Measurements from ENCODE around the gene PALLD.
"Not testable (repeated sequence)": the region's sequence is repeated elsewhere in the genome, so short reads cannot be mapped to it uniquely, and the experiment has no call there.

Gene PALLD

DNA sequence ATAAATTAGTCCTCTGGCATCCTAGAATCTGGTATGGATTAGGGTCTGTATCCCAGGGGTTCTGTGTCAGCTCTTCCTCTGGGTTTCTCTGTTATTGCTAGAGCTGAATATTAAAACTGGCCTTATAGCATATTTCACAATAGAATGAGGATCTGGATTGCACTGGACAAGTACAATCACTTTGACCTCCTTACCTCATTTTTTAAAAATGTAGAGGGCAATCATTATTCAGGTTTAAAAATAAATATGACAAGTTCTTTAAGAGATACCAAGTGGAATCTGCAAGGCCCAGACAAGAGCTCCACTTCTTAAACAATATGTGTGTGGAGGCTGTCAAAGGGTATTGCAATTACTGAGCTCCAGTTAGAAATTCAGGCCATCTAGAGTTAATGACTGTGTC is 1.4 kb downstream of the PALLD start:
- no peak for DNase-seq

- no peak for DNase-seq
These were observed 2.4 kb downstream of the PALLD start for GRCh38 chr4:168499241-168499640.

DNA sequence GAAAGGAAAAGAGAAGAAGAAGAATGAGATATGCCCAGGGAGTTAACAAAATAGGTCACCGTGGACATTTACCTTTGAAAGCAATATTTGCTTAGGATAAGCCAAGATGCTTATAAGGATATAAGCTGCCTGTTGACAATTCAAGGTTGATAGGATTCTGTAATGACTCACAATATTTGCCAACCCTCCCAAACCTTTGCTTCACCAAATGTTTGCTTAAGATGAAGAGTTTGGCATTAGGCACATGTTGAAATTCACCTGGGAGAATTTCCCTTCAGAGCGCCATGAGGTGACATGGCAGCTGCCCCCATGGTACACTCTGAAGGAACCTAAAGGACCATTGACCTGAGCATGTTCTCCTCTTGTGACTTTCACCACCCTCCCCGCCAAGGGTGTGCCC is 4.6 kb downstream of the PALLD start:
- no peak for DNase-seq

GRCh38 chr4:168502861-168503260 is 6.0 kb downstream of the PALLD start:
- no peak for DNase-seq

DNA sequence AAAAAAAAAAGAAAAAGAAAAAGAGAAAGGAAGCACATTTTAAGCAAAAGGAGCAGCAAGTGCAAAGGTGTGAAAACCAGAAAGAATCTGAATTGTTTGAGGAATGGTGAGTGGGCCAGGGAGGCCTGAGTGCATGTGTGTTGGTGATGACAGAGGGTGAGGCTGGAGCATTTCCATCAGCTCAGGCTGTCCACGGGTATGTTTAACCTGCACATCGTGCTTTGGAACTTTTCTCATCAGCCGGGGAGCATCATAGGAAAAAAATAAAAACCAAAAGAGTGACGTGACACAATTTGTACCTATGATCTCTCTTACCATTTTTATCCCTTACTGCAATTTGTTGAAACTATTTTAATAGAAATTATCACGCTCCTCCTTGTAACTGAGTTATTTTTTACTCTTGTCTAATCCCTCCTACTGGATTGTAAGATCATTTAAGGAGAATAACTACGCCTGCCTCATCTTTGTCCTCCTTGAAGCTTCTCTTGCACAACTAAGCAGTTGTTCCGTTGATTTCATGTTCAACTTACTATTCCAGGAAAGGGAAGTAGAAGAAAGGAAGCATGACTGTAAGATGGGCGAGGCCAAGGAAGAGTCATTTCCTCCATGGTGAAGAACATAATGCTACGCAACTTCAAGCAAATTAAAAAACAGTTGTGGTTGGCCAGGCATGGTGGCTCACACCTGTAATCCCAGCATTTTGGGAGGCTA is 7.0 kb downstream of the PALLD start:
- DNase-seq = no peak

GRCh38 chr4:168504526-168504925 is 7.7 kb downstream of the PALLD start:
- DNase-seq = no peak

- no peak for DNase-seq
These were observed 9.2 kb downstream of the PALLD start for GRCh38 chr4:168506014-168506413.

- DNase-seq = no peak
These were observed 10.4 kb downstream of the PALLD start for GRCh38 chr4:168507178-168507815.

- no peak for DNase-seq
These were observed 11.8 kb downstream of the PALLD start for GRCh38 chr4:168508683-168509082.

GRCh38 chr4:168509786-168510185 is 12.9 kb downstream of the PALLD start:
- DNase-seq = peak; percentile 50

DNA sequence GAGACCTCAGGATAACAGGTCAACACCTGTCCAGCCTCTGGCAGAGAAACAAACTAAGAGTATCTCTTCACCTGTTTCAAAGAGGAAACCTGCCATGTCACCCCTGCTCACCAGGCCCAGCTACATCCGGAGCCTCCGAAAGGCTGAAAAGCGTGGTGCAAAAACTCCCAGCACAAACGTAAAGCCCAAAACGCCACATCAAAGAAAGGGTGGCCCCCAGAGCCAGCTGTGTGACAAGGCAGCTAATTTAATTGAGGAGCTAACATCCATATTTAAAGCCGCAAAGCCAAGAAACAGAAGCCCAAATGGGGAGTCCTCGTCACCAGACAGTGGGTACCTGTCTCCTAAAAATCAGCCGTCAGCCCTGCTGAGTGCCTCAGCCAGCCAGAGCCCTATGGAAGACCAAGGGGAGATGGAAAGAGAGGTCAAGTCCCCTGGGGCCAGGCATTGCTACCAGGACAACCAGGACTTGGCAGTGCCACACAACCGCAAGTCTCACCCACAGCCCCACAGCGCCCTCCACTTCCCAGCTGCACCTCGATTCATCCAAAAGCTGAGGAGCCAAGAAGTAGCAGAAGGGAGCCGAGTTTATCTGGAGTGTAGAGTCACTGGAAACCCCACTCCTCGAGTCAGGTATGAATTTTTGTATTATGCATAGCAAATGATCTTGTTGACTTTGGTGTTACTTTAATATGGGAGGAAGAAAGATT is 15.1 kb downstream of the PALLD start:
- peak; percentile 70 for DNase-seq

DNA sequence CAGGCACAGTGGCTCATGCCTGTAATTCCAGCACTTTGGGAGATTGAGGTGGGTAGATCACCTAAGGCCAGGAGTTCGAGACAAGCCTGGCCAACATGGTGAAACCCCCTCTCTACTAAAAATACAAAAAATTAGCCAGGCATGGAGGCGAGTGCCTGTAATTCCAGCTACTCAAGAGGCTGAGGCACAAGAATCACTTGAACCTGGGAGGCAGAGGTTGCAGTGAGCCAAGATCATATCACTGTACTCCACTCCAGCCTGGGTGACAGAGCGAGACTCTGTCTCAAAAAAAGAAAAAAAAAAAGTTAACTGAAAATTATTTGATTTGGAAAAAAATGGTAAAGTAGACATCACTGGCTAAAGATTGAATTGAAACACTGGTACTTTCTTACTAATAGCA is 17.0 kb downstream of the PALLD start:
- not testable (repeated sequence) for DNase-seq

GRCh38 chr4:168514249-168514852 is 17.5 kb downstream of the PALLD start:
- DNase-seq = no peak

DNA sequence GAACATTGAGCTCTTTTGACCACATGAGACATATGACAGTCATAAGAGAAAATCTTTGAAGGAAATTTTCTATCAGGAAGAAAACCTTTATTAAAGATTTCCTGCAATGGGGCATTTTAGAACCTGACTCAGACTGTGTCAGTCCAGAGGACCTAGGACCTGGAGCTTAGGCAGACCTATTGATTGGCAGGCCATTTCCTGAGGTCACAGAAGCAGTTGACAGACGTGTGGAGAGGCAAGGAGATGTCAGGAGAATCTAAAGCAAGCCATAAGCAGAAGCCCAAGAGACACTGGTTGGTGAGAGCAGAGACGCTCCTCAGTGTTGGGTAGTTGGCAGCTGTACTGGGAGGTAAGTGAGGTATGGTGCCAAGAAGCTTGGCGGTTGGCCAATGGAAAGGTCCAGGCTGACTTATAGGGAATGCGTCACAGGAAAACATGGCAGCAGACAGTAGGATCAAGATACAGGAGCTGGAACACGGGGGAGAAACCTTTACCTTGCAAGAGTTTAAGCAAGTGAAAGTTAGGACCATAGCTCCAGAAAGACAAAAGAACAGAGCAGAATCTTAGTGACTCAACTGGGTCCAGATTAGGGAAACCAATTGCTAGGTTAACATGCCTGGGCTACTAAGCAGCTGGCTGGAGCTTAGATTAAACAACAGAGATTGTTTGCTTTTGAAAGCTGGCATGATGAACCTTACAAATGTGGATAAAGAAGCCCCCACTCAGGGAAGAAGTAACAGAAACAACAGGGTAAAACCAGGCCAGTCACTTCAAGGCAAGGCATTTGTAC is 18.6 kb downstream of the PALLD start:
- DNase-seq = no peak

GRCh38 chr4:168516841-168517240 is 20.0 kb downstream of the PALLD start:
- DNase-seq = no peak

- no peak for DNase-seq
These were observed 22.7 kb downstream of the PALLD start for GRCh38 chr4:168519576-168519975.

GRCh38 chr4:168521721-168522120 is 24.9 kb downstream of the PALLD start:
- DNase-seq = no peak

GRCh38 chr4:168522356-168522755 is 25.5 kb downstream of the PALLD start:
- no peak for DNase-seq

DNA sequence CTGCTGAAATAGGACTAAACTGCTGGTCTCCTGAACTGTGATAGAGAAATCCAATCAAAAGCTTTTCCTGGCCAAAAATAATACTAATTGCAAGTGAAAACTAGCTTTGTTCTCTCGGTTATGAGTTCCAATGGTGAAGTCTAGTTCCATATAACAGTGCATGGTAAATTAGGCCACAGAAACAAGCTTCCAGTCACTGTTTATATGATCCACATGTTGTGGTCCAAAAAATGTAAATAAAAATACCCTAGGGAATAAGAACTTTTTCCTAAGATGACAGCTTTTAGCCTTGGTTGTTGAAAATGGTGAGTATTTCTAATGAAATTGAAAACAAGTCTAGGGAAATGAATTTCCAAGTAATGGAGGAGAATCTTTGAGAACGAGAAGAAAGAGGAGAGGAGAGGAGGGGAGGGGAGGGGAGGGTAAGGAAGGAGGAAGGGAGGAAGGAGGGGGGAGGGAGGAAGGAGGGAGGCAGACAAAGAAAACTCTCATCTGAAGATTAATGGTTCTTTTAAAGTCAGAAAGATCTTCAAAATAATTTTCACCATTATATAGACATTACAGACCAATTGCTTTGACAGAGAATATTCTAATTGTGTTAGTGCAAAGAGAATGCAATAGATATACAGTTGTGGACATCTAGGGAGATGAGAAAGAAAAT is 26.1 kb downstream of the PALLD start:
- no peak for DNase-seq

- DNase-seq = no peak
These were observed 27.2 kb downstream of the PALLD start for GRCh38 chr4:168524006-168524405.

GRCh38 chr4:168524897-168525296 is 28.0 kb downstream of the PALLD start:
- DNase-seq = no peak

- no peak for DNase-seq
These were observed 30.7 kb downstream of the PALLD start for GRCh38 chr4:168527560-168527959.

Measured in stimulated activated CD4-positive, alpha-beta T cell treated with anti-CD3 and anti-CD28 coated beads, Interleukin-1b, Interleukin-23, amount 100 ng/mL, for 48 hours (primary cell).